AG04450 (cell line): ENCODE results near the gene NKAIN2. TPM values are rescaled to one million over a fixed set of nuclear protein-coding genes. Genes with fewer than 3 reads are reported as not detected.

Experiments used
- CTCF ChIA-PET: fragments of 300-600, 350-600 bp; formaldehyde crosslinking; extraction: SDS; loops from one replicate; lab custom pipeline; 2022; ENCODE audit warnings: antibody characterized with exemption, inconsistent platforms; lab: Charles Lee
- POLR2A ChIA-PET: fragments of 350-600 bp; formaldehyde crosslinking; extraction: SDS; loops from one replicate; lab custom pipeline; 2021; ENCODE audit warnings: antibody characterized with exemption, inconsistent platforms; lab: Yijun Ruan, JAX
- DNase-seq: peaks from one replicate; pipeline ENCODE4 v3.0.0-alpha.2; 2011; ENCODE audit warnings: low read depth, low spot score
- H3K27ac ChIP-seq: one replicate; pipeline ENCODE4 v1.5.1; 2012; ENCODE audit warnings: low read depth, low read length, control low read depth
- H3K27me3 ChIP-seq: one replicate; pipeline ENCODE4 v1.6.0; 2012; ENCODE audit warnings: low read length; ENCODE audit not compliant: control insufficient read depth, insufficient read depth
- H3K4me3 ChIP-seq: 2 replicates; pipeline ENCODE4 v1.5.1; 2011; ENCODE audit warnings: mild to moderate bottlenecking, low read depth, low read length, control low read depth
- H3K9me3 ChIP-seq: 2 replicates; pipeline ENCODE4 v1.5.1; 2012; ENCODE audit warnings: low read length; ENCODE audit not compliant: control insufficient read depth, insufficient read depth
- polyA plus RNA-seq: library from polyadenylated mRNA; depleted of rRNA; stranded (reverse); fragments of >200 nt; gene quantifications from 2 replicates; pipeline ENCODE4 v1.2.3, GENCODE V29; 2011
- TF ChIP-seq, protein P1 (sequence below): IDR thresholded peaks from 2 replicates; pipeline ENCODE4 v1.5.1; 2011; ENCODE audit warnings: low read depth, low read length, control low read depth, inconsistent platforms

The NKAIN2 gene
- polyA plus RNA-seq, 1 experiment, result not detected

- Histone ChIP-seq H3K27ac (no peak overlapping the region), H3K27me3 (no peaks in the 10 kb centered on the region), H3K9me3 (no peaks in the 10 kb centered on the region), H3K4me3 (no peak overlapping the region)
- ChIA-PET POLR2A (no interaction called here), CTCF (interaction anchor here (0.5 kb wide), 1 partner anchor 156 kb away, joined by 3 read pairs; no protein-coding TSS in a partner anchor)
- TF ChIP-seq, protein P1, sequence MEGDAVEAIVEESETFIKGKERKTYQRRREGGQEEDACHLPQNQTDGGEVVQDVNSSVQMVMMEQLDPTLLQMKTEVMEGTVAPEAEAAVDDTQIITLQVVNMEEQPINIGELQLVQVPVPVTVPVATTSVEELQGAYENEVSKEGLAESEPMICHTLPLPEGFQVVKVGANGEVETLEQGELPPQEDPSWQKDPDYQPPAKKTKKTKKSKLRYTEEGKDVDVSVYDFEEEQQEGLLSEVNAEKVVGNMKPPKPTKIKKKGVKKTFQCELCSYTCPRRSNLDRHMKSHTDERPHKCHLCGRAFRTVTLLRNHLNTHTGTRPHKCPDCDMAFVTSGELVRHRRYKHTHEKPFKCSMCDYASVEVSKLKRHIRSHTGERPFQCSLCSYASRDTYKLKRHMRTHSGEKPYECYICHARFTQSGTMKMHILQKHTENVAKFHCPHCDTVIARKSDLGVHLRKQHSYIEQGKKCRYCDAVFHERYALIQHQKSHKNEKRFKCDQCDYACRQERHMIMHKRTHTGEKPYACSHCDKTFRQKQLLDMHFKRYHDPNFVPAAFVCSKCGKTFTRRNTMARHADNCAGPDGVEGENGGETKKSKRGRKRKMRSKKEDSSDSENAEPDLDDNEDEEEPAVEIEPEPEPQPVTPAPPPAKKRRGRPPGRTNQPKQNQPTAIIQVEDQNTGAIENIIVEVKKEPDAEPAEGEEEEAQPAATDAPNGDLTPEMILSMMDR, result no peak
- no peak for DNase-seq
These were observed 955.0 kb downstream of the NKAIN2 start for GRCh38 chr6:124758663-124759062.

GRCh38 chr6:124765280-124765679 lies 961.6 kb downstream of the NKAIN2 start:
- DNase-seq, result no peak
- POLR2A ChIA-PET, result no interaction called here
- no peaks in the 10 kb centered on the region for H3K27me3 ChIP-seq
- CTCF ChIA-PET, result no interaction called here
- TF ChIP-seq, protein P1, result no peak
- no peak overlapping the region for H3K4me3 ChIP-seq
- H3K27ac ChIP-seq, result no peak overlapping the region
- H3K9me3 ChIP-seq, result no peaks in the 10 kb centered on the region

DNA sequence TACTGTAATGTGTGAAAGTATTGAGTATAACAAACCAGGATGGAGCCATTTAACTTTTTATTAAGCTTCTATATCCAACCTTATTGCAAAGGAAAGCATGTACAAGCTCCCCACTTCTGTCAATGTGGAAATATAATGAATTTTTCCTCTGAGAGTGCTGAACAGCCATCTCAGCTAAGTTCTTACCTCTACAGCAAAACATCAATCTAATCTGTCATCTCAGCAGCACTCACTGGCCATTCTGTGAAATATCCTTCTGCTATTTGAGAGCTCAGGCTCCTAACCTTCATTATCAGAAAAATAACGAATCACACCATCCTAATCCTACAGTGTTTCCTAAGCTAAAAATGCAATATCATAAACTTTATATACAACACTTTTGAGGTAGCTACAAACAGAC lies 964.6 kb downstream of the NKAIN2 start:
- ChIA-PET CTCF (interaction anchor here (0.6 kb wide), 1 partner anchor 703 kb away, joined by 3 read pairs; no protein-coding TSS in a partner anchor), POLR2A (no interaction called here)
- DNase-seq, result no peak
- Histone ChIP-seq H3K4me3 (no peak overlapping the region), H3K27ac (no peak overlapping the region), H3K27me3 (no peaks in the 10 kb centered on the region), H3K9me3 (no peaks in the 10 kb centered on the region)
- TF ChIP-seq, protein P1, result no peak

GRCh38 chr6:124769811-124770544 lies 966.3 kb downstream of the NKAIN2 start:
- POLR2A ChIA-PET, result no interaction called here
- H3K4me3 ChIP-seq, result no peak overlapping the region
- no peak overlapping the region for H3K27ac ChIP-seq
- no peaks in the 10 kb centered on the region for H3K9me3 ChIP-seq
- no peak for DNase-seq
- TF ChIP-seq, protein P1, result no peak
- no peaks in the 10 kb centered on the region for H3K27me3 ChIP-seq
- CTCF ChIA-PET, result no interaction called here

GRCh38 chr6:124770784-124771183 lies 967.1 kb downstream of the NKAIN2 start:
- ChIA-PET CTCF (interaction anchor here (1.4 kb wide), 1 partner anchor 9 kb away, joined by 3 read pairs; no protein-coding TSS in a partner anchor), POLR2A (no interaction called here)
- DNase-seq, result no peak
- no peaks in the 10 kb centered on the region for H3K9me3 ChIP-seq
- H3K27ac ChIP-seq, result no peak overlapping the region
- no peaks in the 10 kb centered on the region for H3K27me3 ChIP-seq
- no peak overlapping the region for H3K4me3 ChIP-seq
- TF ChIP-seq, protein P1, result no peak
